ENCODE measurements around the gene SNED1. TPM values are rescaled to one million over a fixed set of nuclear protein-coding genes. Genes with fewer than 3 reads are reported as not detected.

Gene SNED1
- polyA plus RNA-seq, 1 donor from 2014 or later: 17.0 TPM

DNA sequence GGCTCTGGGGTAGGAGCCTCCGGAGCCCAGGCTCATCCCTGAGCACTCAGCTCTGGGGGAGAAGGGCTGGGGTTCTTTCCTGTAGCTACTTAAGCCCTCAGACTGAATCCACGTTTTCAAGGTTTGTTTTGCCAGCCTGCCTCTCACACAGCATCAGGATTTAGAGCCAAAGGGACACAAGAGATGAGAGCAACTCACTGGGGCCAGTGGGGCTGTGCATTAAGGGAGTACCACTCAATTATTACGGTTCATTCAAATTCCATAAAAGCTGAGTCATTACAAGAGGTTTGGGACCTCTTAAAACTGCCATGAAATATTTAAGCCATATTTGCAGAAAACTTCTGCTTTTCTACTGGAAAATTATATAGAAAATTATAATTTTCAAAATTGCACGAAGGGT, 17.1 kb upstream of the SNED1 start:
- H3K36me3 Mint-ChIP-seq: no peaks in the 10 kb centered on the region
- H3K4me1 Mint-ChIP-seq: no peaks in the 10 kb centered on the region
- H3K9me3 Mint-ChIP-seq: no peaks in the 10 kb centered on the region
- H3K27ac Mint-ChIP-seq: no peak overlapping the region
- H3K27me3 Mint-ChIP-seq: peaks cover 2% of the 10 kb centered on the region
- no peak overlapping the region for H3K4me3 Mint-ChIP-seq

- H3K9me3 Mint-ChIP-seq: no peaks in the 10 kb centered on the region
- no peaks in the 10 kb centered on the region for H3K4me1 Mint-ChIP-seq
- H3K36me3 Mint-ChIP-seq: no peaks in the 10 kb centered on the region
- peaks cover 2% of the 10 kb centered on the region for H3K27me3 Mint-ChIP-seq
- H3K4me3 Mint-ChIP-seq: no peak overlapping the region
- no peak overlapping the region for H3K27ac Mint-ChIP-seq
Observed at GRCh38 chr2:240981871-240982800, 16.3 kb upstream of the SNED1 start.

DNA sequence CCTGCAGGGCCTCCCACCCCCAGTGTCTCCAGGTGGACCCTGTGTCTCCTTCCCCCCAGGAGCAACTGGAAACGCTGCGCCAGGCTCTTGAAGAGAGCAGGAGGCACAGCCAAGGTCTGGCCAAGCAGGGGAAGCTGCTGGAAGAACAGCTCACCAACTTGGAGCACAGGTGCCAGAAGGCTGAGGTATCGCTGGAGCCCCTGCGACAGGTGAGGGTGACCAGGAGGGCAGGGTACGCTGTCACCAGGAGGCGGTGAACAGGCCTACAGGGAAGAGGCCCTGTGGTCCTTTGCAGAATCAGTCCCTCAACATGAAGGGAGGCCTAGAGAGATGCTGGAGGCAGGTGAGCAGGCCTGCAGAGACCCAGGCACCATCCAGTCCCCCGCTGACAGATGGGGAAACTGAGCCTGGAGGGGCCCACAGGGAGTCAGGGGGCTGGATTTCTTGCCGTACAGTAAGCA, 15.6 kb upstream of the SNED1 start:
- H3K27me3 Mint-ChIP-seq: peaks cover 2% of the 10 kb centered on the region
- H3K4me3 Mint-ChIP-seq: peak overlapping the region in 2 of 4 donors; percentile 9 to 89
- H3K36me3 Mint-ChIP-seq: no peaks in the 10 kb centered on the region
- no peaks in the 10 kb centered on the region for H3K4me1 Mint-ChIP-seq
- H3K9me3 Mint-ChIP-seq: no peaks in the 10 kb centered on the region
- no peak overlapping the region for H3K27ac Mint-ChIP-seq

- peak overlapping the region in 1 of 4 donors; percentile 27 for H3K4me3 Mint-ChIP-seq
- H3K27ac Mint-ChIP-seq: no peak overlapping the region
- H3K36me3 Mint-ChIP-seq: no peaks in the 10 kb centered on the region
- peaks cover 2% of the 10 kb centered on the region for H3K27me3 Mint-ChIP-seq
- H3K9me3 Mint-ChIP-seq: no peaks in the 10 kb centered on the region
- no peaks in the 10 kb centered on the region for H3K4me1 Mint-ChIP-seq
Observed at GRCh38 chr2:240983361-240983995, 14.9 kb upstream of the SNED1 start.

DNA sequence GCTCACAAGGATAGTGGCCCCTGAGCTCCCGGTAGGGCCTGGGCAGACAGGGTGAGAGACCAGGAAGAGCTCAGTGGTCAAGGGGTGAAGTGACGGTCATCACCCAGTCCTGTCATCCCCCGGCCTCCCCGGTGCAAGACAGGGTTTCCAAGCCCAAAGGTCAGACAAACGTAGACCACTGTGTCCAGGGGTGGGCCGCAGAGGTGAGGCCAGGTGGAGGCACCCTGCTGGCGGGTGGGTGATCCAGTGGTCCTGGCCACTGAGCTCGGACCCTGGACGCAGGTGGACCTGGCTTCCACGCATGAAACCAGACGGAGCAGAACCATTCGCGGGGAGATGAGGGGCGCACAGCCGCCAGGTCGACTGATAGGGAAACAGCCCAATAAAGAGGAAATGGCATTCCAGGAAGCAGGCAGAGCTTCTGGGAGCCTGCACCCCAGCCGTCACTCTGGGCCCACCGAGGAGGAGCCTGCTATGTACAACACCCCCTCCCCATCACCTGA, 14.4 kb upstream of the SNED1 start:
- Mint-ChIP-seq H3K9me3 (no peaks in the 10 kb centered on the region), H3K27ac (no peak overlapping the region), H3K36me3 (no peaks in the 10 kb centered on the region)

DNA sequence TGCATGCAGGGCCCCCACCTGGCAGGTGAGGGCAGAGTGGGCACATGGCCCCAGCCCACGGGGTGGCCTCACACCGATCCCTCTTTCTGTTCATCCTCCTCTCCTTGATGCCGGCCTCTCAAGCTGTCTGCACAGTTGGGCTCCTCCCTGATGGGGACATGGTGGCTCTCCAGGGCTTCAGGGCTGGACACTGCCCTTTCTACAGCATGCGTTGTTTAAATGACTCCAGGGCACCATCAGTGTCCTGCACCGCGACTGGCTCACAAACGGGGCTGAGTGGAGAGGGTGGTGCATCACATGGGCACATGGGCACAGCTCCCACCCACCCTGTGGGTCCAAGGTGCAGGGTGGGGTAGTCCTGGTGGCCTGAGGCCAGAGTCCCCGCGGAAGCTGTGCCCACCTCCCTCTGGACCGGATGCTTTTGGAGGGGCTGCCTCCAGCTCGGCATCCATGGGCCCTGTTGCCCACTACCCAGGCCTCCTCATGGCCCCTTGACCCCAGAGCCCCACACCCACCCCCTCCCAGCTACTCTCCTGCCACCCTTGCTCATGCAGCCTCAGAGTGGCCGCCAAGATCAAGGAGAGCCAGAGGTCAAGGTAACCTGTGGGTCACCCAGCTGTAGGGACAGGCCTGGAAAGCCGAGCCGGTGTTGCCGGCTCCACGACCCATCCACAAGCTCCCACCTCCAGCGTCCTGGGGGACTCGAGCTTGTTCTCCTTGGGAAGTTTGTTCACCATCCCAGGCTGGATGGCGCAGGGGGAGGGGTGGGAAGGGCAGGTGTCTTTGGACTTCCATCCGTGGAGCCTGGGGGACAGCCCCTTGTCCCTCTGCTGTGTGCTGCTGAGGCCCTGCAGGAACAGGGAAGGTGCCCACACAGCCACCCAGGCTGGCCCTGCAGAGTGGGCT, 12.3 kb upstream of the SNED1 start:
- no peak overlapping the region for H3K27ac Mint-ChIP-seq
- no peaks in the 10 kb centered on the region for H3K36me3 Mint-ChIP-seq
- H3K27me3 Mint-ChIP-seq: peaks cover 2% of the 10 kb centered on the region
- no peaks in the 10 kb centered on the region for H3K4me1 Mint-ChIP-seq
- H3K9me3 Mint-ChIP-seq: no peaks in the 10 kb centered on the region
- H3K4me3 Mint-ChIP-seq: peak overlapping the region in 1 of 4 donors; percentile 28

More for the DNA sequence above, 14.4 kb upstream of the SNED1 start:
- Mint-ChIP-seq H3K27me3 (peaks cover 2% of the 10 kb centered on the region), H3K4me3 (no peak overlapping the region), H3K4me1 (no peaks in the 10 kb centered on the region)

GRCh38 chr2:240986787-240987411, 11.5 kb upstream of the SNED1 start:
- no peaks in the 10 kb centered on the region for H3K9me3 Mint-ChIP-seq
- H3K4me3 Mint-ChIP-seq: peak overlapping the region in 1 of 4 donors; percentile 17
- H3K4me1 Mint-ChIP-seq: no peaks in the 10 kb centered on the region
- H3K36me3 Mint-ChIP-seq: no peaks in the 10 kb centered on the region
- no peak overlapping the region for H3K27ac Mint-ChIP-seq
- peaks cover 2% of the 10 kb centered on the region for H3K27me3 Mint-ChIP-seq

DNA sequence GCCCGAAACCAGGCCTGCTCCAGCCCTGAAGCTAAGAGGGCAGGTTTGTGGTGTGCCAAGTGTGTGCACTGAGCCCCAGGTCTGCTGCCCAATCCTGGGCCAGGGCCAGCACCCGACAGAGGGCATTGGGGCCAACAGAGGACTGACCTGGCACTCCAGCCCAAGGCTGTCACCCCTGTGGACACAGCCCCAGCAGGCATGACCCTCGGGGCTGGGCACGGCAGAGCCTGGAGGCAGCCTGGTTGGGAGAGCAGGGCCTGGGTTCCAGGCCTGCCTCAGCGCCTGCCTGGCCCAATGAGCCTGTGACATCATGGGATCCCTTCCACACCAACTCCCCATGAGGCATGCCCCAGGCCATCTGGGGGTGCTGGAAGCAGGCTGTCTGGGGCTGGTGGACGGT, 10.8 kb upstream of the SNED1 start:
- H3K36me3 Mint-ChIP-seq: no peaks in the 10 kb centered on the region
- H3K4me1 Mint-ChIP-seq: no peaks in the 10 kb centered on the region
- H3K9me3 Mint-ChIP-seq: no peaks in the 10 kb centered on the region
- peaks cover 5% of the 10 kb centered on the region for H3K27me3 Mint-ChIP-seq
- H3K4me3 Mint-ChIP-seq: no peak overlapping the region
- no peak overlapping the region for H3K27ac Mint-ChIP-seq

- Mint-ChIP-seq H3K4me3 (no peak overlapping the region), H3K27ac (no peak overlapping the region)
Observed at GRCh38 chr2:240988146-240988545, 10.3 kb upstream of the SNED1 start.

DNA sequence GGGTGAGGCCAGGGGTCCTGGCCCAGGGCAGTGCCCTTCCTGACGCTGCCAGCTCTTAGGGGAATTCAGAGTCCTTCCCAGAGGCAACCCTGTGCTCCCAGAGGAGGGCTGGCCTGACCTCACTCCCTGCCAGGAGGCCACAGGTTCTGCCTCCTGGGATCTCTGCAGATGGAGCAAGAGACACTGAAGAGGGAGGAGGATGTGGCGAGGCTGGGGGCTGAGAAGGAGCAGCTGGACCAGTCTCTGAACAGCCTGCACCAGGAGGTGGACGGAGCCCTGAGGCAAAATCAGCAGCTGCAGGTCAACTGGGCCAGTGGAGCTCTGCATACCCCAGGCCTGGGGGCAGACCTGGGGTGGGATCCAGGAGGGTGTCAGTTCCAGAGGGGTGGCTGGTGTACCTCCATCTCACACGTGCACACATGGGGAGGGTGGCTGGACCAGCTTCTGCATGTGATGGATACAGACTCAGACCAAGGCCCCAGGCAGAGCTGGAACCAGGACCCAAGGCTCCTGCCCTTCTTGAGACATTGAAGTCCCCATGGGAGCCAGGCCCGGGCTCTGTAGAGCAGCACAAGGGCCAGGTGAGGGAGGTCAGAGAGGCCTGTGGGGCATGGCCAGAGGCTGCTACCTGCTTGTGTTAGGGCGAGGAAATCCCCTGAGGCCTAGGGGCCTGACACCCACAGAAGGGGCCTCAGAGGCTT, 9.7 kb upstream of the SNED1 start:
- no peak overlapping the region for H3K27ac Mint-ChIP-seq
- no peaks in the 10 kb centered on the region for H3K9me3 Mint-ChIP-seq
- H3K36me3 Mint-ChIP-seq: no peaks in the 10 kb centered on the region
- H3K4me1 Mint-ChIP-seq: no peaks in the 10 kb centered on the region
- peaks cover 5% of the 10 kb centered on the region for H3K27me3 Mint-ChIP-seq
- H3K4me3 Mint-ChIP-seq: no peak overlapping the region

More at GRCh38 chr2:240988146-240988545, 10.3 kb upstream of the SNED1 start:
- peaks cover 5% of the 10 kb centered on the region for H3K27me3 Mint-ChIP-seq
- H3K4me1 Mint-ChIP-seq: no peaks in the 10 kb centered on the region
- H3K36me3 Mint-ChIP-seq: no peaks in the 10 kb centered on the region
- H3K9me3 Mint-ChIP-seq: no peaks in the 10 kb centered on the region

DNA sequence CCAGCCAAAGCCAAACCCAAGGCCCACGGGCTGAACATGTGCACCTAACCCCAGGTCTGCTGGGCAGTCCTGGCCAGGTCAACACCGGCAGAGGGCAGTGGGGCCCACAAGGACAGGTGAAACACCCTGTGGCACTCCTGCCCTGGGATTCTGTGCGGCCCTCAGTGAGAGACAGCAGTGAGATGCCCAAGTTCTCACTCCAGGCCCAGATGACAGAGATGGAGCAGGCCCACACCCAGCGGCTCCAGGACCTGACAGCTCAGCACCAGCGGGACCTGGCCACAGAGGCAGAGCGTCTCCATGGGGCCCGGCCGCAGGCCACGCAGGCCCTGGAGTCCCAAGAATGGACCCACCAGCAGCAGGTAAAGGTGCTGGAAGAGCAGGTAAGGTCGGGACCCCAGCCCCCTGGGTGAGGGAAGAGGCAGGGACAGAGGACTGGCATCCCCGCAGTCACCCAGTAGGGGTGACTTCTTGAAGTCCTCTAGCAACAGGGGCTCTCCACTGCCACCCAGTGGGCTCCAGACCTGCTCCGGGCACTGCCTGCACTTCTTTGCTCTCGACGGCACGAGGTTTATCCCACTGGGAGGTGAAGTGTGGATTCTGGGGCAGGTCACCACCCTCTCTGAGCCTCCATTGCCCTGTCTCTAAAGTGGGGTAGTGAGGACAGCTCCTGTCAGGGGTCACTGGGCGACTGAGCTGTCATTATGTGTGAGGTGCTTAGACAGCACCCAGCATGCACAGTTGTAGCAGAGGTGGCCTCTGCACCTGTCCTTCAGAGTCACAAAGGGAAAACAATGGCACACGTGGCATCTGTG, 8.8 kb upstream of the SNED1 start:
- Mint-ChIP-seq H3K9me3 (no peaks in the 10 kb centered on the region), H3K4me3 (no peak overlapping the region), H3K4me1 (no peaks in the 10 kb centered on the region), H3K36me3 (no peaks in the 10 kb centered on the region), H3K27ac (no peak overlapping the region), H3K27me3 (peaks cover 5% of the 10 kb centered on the region)

DNA sequence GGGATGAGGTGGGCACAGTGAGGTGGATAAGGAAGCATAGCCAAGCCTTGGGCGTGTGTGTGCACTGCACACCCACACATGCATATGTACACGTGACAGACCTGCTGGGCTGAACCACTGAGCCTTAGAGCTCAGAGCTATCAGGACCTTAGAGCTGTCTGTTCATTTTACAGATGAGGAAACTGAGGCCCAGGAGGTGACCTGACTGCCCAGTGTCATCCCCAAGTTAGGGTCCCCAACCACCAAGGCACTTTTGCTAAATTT, 8.2 kb upstream of the SNED1 start:
- Mint-ChIP-seq H3K36me3 (no peaks in the 10 kb centered on the region), H3K9me3 (no peaks in the 10 kb centered on the region), H3K27ac (no peak overlapping the region), H3K27me3 (peaks cover 5% of the 10 kb centered on the region), H3K4me1 (no peaks in the 10 kb centered on the region), H3K4me3 (no peak overlapping the region)

DNA sequence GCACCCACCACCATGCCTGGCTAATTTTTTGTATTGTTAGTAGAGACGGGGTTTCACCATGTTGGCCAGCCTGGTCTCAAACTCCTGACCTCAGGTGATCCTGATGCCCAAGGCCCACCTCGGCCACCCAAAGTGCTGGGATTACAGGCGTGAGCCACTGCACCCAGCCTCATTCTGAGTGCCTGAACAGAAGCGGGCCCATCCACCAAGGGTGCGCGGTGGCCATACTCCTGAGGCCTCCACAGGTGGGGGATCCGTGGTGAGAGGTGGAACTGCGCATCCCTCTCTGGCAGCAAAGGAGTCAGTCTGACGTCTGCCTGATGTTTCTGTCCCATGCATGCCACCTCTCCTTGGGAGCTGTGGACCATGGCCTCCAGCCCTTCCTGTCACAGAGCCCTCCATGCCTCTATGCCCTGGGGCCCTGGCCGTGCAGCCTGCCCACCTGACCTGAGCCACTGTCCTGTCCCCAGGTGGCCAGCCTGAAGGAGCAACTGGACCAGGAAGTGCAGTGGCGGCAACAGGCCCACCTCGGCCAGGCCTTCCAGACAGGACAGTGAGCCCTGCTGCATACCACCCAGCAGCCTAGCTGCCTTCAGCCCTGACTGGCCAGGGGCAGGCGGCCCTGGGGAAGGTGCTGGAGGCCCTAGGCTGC, 7.6 kb upstream of the SNED1 start:
- H3K4me3 Mint-ChIP-seq: no peak overlapping the region
- H3K4me1 Mint-ChIP-seq: no peaks in the 10 kb centered on the region
- H3K27ac Mint-ChIP-seq: no peak overlapping the region
- H3K36me3 Mint-ChIP-seq: no peaks in the 10 kb centered on the region
- H3K27me3 Mint-ChIP-seq: peaks cover 5% of the 10 kb centered on the region
- H3K9me3 Mint-ChIP-seq: no peaks in the 10 kb centered on the region

Data from IgD-negative memory B cell (primary cell).